Spleen (tissue), 11 donors: ENCODE results near the gene SH3BP1. TPM values are rescaled to one million over a fixed set of nuclear protein-coding genes. Genes with fewer than 3 reads are reported as not detected.
A peak's percentile ranks its signal among the peaks of the same experiment; 100 is the strongest.

ENCODE experiments used
- DNase-seq: peaks from one replicate; pipeline ENCODE4 v3.0.0-alpha.2; 2020
- H3K27ac ChIP-seq, 8 donors: fragments of 200-600 bp; sonication (generic) in 7 of 8; 1 replicate in 4 of 8; 2 replicates in 4 of 8; pipeline versions ENCODE4 v1.5.0 to v1.8.0; 2016 to 2021; ENCODE audit warnings: inconsistent platforms in 4 of 8, mild to moderate bottlenecking in 4 of 8, moderate library complexity in 1 of 8
- H3K27me3 ChIP-seq, 7 donors: fragments of 200-600 bp; sonication (generic) in 6 of 7; replicated peaks in 1 of 7; 1 replicate in 4 of 7; 2 replicates in 3 of 7; pipeline versions ENCODE4 v1.5.0 to v1.8.0; 2016 to 2021; ENCODE audit warnings: inconsistent platforms in 3 of 7, mild to moderate bottlenecking in 1 of 7
- H3K36me3 ChIP-seq, 6 donors: fragments of 200-600 bp; sonication (generic) in 5 of 6; 1 replicate in 4 of 6; 2 replicates in 2 of 6; pipeline versions ENCODE4 v1.5.0 to v1.8.0; 2016 to 2021; ENCODE audit warnings: inconsistent platforms in 2 of 6
- H3K4me1 ChIP-seq, 6 donors: fragments of 200-600 bp; sonication (generic) in 5 of 6; 1 replicate in 3 of 6; 2 replicates in 3 of 6; pipeline versions ENCODE4 v1.5.0 to v1.8.0; 2016 to 2021; ENCODE audit warnings: inconsistent platforms in 3 of 6
- H3K4me3 ChIP-seq, 8 donors: fragments of 200-600 bp; sonication (generic) in 7 of 8; 1 replicate in 4 of 8; 2 replicates in 4 of 8; pipeline versions ENCODE4 v1.5.0 to v1.8.0; 2016 to 2021; ENCODE audit warnings: inconsistent platforms in 4 of 8, mild to moderate bottlenecking in 4 of 8, moderate library complexity in 2 of 8
- H3K9me3 ChIP-seq, 8 donors: fragments of 200-600 bp; sonication (generic) in 7 of 8; 1 replicate in 4 of 8; 2 replicates in 4 of 8; pipeline versions ENCODE4 v1.5.0 to v1.8.0; 2016 to 2021; ENCODE audit warnings: inconsistent platforms in 4 of 8
- POLR2A ChIP-seq, 3 donors: fragments of 450-650 bp; IDR thresholded peaks; one replicate each; pipeline ENCODE4 v1.5.1; 2017; ENCODE audit warnings: antibody characterized with exemption in 3 of 3, mild to moderate bottlenecking in 1 of 3
- POLR2AphosphoS5 ChIP-seq, 3 donors: sonication (generic); formaldehyde crosslinking; IDR thresholded peaks; one replicate each; pipeline ENCODE4 v1.5.1; 2017; ENCODE audit warnings: antibody characterized with exemption in 3 of 3
- WGBS, 5 donors: extraction: QIAGEN DNeasy Blood & Tissue Kit in 3 of 5; methylation state at CpG; one replicate each; pipeline versions ENCODE4 v1.1.5 to v1.1.7; 2013 to 2018; 5-methylcytosine and 5-hydroxymethylcytosine counted together
- intact Hi-C: fragments of 100-400 bp; cut with DNase I; formaldehyde crosslinking; loops from one replicate; pipeline ENCODE4 v1.15.0; 2023; ENCODE audit warnings: low total_unique reads
- polyA plus RNA-seq, 3 donors: library from polyadenylated mRNA; stranded (reverse); fragments of 200-250 nt; gene quantifications; one replicate each; pipeline ENCODE4 v1.2.1, GENCODE V29; 2013
- total RNA-seq, 7 donors: library from RNA; depleted of rRNA in 3 of 7; stranded (reverse); fragments of >200 nt in 3 of 7; fragmentation: NEBNext Ultra II Directional in 4 of 7; extraction: Animal tissue kit (Norgen Biotek cat#: 25700) in 4 of 7; gene quantifications; one replicate each; pipeline versions ENCODE4 v1.1.0 to v1.2.1, GENCODE V29; 2016 to 2021
- TF ChIP-seq, protein P1 (sequence below), 11 experiments: fragments of 200-600 bp in 7 of 11; fragments of 450-650 bp in 4 of 11; sonication (generic) in 4 of 11; IDR thresholded peaks in 8 of 11; conservative IDR thresholded peaks in 3 of 11; 1 replicate in 7 of 11; 2 replicates in 4 of 11; pipeline versions ENCODE4 v1.4.0 to v1.8.0; 2016 to 2021; ENCODE audit warnings: antibody characterized with exemption in 11 of 11, inconsistent platforms in 4 of 11, mild to moderate bottlenecking in 1 of 11
- donor health status: healthy with polysubstance abuse.
- donor health status: DM: no; HTN: no; CAD: no; lungs with moderate emphysema.
- donor health status: DM: no; HTN: no; CAD: no.
- donor health status: Bipolar disorder and iron deficiency.
- donor health status: healthy.
- donor health status: DM: no; HTN: no; CAD: no.
- donor health status: DM: yes; HTN: yes; CAD: no.

The SH3BP1 gene
- total and polyA plus RNA-seq, 10 donors: 17.7 to 78.9 (median 57.2) TPM

- Histone ChIP-seq H3K27ac (peak overlapping the region; percentile 80 to 96 (median 90)), H3K9me3 (no peaks in the 10 kb centered on the region), H3K27me3 (peaks cover 0 to 4% (median 0%) of the 10 kb centered on the region in 7 donors), H3K4me1 (peaks cover 69 to 91% (median 85%) of the 10 kb centered on the region in 6 donors), H3K36me3 (peaks cover 0 to 35% (median 24%) of the 10 kb centered on the region in 6 donors), H3K4me3 (peak overlapping the region in 3 of 8 donors; percentile 9 to 50 (median 19))
- TF ChIP-seq POLR2A (IDR thresholded peaks at IDR 0.05) (no peak), POLR2AphosphoS5 (IDR thresholded peaks at IDR 0.05) (no peak)
- TF ChIP-seq, protein P1, sequence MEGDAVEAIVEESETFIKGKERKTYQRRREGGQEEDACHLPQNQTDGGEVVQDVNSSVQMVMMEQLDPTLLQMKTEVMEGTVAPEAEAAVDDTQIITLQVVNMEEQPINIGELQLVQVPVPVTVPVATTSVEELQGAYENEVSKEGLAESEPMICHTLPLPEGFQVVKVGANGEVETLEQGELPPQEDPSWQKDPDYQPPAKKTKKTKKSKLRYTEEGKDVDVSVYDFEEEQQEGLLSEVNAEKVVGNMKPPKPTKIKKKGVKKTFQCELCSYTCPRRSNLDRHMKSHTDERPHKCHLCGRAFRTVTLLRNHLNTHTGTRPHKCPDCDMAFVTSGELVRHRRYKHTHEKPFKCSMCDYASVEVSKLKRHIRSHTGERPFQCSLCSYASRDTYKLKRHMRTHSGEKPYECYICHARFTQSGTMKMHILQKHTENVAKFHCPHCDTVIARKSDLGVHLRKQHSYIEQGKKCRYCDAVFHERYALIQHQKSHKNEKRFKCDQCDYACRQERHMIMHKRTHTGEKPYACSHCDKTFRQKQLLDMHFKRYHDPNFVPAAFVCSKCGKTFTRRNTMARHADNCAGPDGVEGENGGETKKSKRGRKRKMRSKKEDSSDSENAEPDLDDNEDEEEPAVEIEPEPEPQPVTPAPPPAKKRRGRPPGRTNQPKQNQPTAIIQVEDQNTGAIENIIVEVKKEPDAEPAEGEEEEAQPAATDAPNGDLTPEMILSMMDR (IDR thresholded peaks at IDR 0.05 in 8 of 11, conservative IDR thresholded peaks at IDR 0.05 in 3 of 11): no peak
- intact Hi-C loops: no loop called here
- WGBS, 5 donors: 20 to 45% (median 31%) methylated on average over 8 of the region's 8 CpGs
- DNase-seq: peak; percentile 82
Measured at GRCh38 chr22:37634417-37634924, 5.0 kb upstream of the SH3BP1 start.

GRCh38 chr22:37635157-37635556, 4.3 kb upstream of the SH3BP1 start:
- TF ChIP-seq, protein P1 (IDR thresholded peaks at IDR 0.05 in 8 of 11, conservative IDR thresholded peaks at IDR 0.05 in 3 of 11): no peak
- peak in 1 of 3 donors; percentile 20 for TF ChIP-seq POLR2AphosphoS5 (IDR thresholded peaks at IDR 0.05)
- no peak for TF ChIP-seq POLR2A (IDR thresholded peaks at IDR 0.05)
- intact Hi-C loops: no loop called here
- peak; percentile 73 for DNase-seq
- 47 to 76% (median 68%) methylated on average over 3 to 7 of the region's 7 CpGs for WGBS, 5 donors
- Histone ChIP-seq H3K27me3 (peaks cover 0 to 8% (median 0%) of the 10 kb centered on the region in 7 donors), H3K9me3 (no peaks in the 10 kb centered on the region), H3K4me3 (no peak overlapping the region), H3K27ac (peak overlapping the region; percentile 80 to 96 (median 90)), H3K4me1 (peaks cover 69 to 98% (median 90%) of the 10 kb centered on the region in 6 donors), H3K36me3 (peaks cover 0 to 28% (median 17%) of the 10 kb centered on the region in 6 donors)

- Histone ChIP-seq H3K36me3 (peaks cover 0 to 21% (median 7%) of the 10 kb centered on the region in 6 donors), H3K27me3 (peaks cover 0 to 8% (median 0%) of the 10 kb centered on the region in 7 donors), H3K4me3 (peak overlapping the region in 1 of 8 donors; percentile 30), H3K9me3 (no peaks in the 10 kb centered on the region), H3K27ac (peak overlapping the region; percentile 36 to 96 (median 90)), H3K4me1 (peaks cover 69 to 100% (median 98%) of the 10 kb centered on the region in 6 donors)
- peak; percentile 85 for DNase-seq
- intact Hi-C loops: no loop called here
- 18 to 35% (median 31%) methylated on average over 4 to 6 of the region's 6 CpGs for WGBS, 5 donors
- TF ChIP-seq POLR2AphosphoS5 (IDR thresholded peaks at IDR 0.05): peak; percentile 26 to 82 (median 69)
- TF ChIP-seq, protein P1 (IDR thresholded peaks at IDR 0.05 in 8 of 11, conservative IDR thresholded peaks at IDR 0.05 in 3 of 11): peak in 10 of 11 experiments; percentile 19 to 60 (median 32)
- peak in 1 of 3 donors; percentile 16 for TF ChIP-seq POLR2A (IDR thresholded peaks at IDR 0.05)
Measured at GRCh38 chr22:37636186-37636948, 3.1 kb upstream of the SH3BP1 start.

- TF ChIP-seq POLR2AphosphoS5 (IDR thresholded peaks at IDR 0.05) (no peak), POLR2A (IDR thresholded peaks at IDR 0.05) (no peak)
- TF ChIP-seq, protein P1 (IDR thresholded peaks at IDR 0.05 in 8 of 11, conservative IDR thresholded peaks at IDR 0.05 in 3 of 11): no peak
- intact Hi-C loops: no loop called here
- 45 to 50% (median 45%) methylated on average over 3 of the region's 3 CpGs for WGBS, 5 donors
- H3K27me3 ChIP-seq: peaks cover 0 to 8% (median 0%) of the 10 kb centered on the region in 7 donors
- H3K27ac ChIP-seq: peak overlapping the region; percentile 36 to 96 (median 90)
- no peaks in the 10 kb centered on the region for H3K9me3 ChIP-seq
- H3K4me3 ChIP-seq: peak overlapping the region in 1 of 8 donors; percentile 30
- H3K4me1 ChIP-seq: peaks cover 69 to 100% (median 98%) of the 10 kb centered on the region in 6 donors
- peaks cover 0 to 21% (median 7%) of the 10 kb centered on the region in 6 donors for H3K36me3 ChIP-seq
- no peak for DNase-seq
Measured at GRCh38 chr22:37636949-37637273, 2.6 kb upstream of the SH3BP1 start.
